Measurements from ENCODE around the gene CD22.
"Not testable (repeated sequence)": the region's sequence is repeated elsewhere in the genome, so short reads cannot be mapped to it uniquely, and the experiment has no call there.

CD22 gene

DNA sequence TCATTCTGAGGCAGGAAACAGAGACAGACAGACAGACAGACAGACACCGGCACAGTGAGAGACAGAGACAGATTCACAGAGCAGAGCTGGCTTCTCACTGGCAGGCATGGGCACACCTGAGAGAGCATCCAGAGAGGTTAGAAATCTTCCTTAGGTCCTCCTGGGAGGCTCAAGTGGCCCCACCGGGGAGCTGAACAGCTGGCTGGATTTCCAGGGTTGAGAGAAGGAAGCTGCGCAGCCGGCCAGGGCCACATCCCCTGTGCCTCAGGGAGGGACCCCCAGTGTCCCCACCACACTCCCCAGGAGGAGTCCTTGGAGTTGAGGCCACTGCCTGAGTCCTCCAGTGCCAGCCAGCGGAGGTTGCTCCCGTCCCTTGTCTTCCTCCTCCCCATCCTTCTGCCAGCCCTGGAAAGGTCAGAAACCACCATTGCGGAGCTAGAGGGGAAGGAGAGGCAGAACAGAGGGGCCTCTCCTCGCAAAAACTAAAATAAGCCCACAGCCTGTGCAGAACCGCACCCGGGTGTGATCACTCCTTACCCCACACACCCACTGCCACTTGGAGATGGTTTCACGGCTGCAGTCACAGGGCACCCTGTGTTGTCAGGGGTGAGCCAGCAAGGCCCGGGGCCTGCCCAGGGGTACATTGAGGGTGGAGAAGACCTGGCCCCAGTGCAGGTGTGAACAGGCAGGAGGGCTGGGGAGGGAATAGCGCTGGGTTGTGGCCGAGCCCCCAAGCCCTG lies 33.4 kb downstream of the CD22 start:
- no peak for DNase-seq

DNA sequence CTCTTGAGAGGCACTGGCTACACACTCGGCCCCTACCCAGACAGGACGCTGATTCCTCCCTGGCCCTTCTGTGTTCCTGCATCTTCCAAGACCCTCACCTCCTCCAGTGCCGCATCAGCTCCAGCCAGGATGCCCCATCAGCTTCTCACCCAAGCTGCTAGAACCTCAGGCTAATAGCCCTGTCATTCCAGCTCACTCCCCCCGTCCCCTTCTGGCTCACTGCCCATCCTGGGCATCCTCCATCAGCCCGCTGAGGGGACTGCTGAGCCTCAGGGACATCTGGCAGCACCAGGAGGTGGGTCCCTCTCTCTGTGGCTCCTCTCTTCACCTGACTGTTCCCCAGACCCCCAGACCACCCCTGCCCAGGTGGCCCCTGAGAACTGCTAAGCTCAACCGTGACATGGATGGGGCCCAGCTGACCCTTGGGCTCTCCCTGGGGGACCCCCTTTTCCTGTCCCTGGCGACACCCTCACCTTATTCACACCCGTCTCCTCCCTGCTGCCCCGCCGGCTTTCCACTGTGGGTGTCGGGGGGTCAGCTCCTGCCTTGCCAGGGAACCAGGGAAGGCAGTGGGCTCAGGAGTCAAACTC lies 34.1 kb downstream of the CD22 start:
- no peak for DNase-seq

DNA sequence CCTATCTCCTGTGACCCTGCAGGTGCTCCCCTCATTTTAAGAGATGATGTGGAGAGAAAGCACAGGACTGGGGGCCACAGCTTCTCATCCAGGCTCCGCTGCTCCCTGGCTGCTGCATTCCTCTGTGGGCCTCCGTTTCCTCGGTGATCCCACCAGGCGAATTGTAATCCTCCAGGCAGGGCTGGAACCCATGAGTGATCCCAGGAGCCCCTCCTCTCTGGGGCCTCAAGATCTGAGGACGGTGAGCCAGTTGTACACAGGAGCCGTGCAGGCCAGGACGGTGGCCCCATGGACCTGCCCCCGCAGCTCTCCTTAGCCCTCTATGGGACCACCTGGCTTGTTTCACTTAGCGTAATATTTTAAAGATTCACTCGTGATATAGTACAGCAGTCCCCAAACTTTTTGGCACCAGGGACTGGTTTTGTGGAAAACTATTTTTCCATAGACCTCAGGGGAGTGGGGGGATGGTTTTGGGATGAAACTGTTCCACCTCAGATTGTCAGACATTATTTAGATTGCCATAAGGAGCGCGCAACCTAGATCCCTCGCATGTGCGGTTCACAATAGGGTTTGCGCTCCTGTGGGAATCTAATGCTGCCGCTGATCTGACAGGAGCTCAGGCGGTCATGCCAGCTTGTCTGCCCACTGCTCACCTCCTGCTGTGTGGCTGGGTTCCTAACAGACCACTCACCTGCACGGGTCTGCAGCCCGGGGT lies 34.9 kb downstream of the CD22 start:
- no peak for DNase-seq

DNA sequence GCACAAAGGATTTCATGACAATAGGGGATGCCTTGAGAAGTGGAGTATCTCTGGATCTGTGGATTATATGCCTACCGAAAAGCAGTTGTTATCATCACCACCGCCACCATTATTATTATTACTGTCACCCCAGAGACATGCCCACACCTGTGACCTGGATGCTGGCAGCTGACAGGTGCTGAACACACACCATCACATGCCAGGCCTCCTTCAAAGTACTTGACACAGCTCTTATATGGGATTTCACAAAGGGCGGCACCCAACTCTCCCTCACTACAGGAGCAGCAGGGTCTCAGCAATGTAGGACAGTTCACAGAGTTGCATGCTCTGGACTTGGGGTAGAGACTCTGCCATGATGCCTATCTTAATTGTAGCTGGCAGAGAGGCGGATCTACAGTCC lies 36.3 kb downstream of the CD22 start:
- DNase-seq: no peak

DNA sequence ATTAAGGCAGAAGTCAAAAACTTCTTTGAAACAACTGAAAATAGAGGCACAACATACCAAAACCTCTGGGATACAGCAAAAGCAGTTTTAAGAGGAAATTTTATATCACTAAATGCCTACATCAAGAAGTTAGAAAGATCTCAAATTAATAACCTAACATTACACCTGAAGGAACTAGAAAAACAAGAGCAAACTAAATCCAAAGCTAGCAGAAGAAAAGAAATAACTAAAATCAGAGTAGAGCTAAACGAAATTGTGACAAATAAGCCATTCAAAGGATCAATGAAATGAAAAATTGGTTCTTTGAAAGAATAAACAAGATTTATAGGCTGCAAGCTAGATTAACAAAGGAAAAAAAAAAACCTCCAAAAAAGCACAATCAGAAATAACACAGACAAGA lies 39.4 kb downstream of the CD22 start:
- DNase-seq: no peak

DNA sequence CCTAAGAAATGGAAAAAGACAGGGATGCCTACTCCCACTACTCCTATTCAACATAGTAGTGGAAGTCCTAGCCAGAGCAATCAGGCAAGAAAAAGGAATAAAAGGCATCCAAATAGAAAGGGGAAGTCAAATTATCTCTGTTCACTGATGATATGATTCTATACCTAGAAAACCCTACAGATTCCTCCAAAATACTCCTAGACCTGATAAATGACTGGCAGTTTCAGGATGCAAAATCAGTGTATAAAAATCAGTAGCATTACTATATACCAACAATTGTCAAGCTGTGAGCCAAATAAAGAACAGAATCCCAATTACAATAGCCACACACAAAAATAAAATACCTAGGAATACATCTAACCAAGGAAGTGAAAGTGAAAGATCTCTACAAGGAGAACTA lies 40.5 kb downstream of the CD22 start:
- no peak for DNase-seq

DNA sequence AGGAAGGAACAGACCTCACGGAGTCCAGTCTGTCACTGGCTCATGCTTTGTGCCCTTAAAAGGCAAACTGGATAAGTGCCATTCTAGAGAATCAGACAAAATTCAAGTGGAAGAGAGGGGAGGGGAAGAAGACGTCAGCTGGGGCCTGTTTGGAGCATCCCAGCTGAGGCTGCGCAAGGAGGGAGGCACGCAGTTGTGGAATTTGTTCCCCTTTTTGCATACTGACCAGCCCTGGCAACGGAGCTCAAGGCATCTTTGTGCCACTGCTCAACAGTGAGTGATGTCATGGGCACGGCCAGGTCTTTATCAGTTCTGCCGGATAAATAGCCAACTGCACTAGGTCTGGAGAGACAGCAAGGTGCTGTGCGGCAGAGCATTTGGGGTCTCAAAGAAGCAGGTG lies 41.7 kb downstream of the CD22 start, which contains the start of gene GPR42:
GPR42 (plus strand) TSS at position 347 of the 400 bp plus-strand sequence. CDS start 292 bp downstream, outside the sequence.
- DNase-seq: no peak

DNA sequence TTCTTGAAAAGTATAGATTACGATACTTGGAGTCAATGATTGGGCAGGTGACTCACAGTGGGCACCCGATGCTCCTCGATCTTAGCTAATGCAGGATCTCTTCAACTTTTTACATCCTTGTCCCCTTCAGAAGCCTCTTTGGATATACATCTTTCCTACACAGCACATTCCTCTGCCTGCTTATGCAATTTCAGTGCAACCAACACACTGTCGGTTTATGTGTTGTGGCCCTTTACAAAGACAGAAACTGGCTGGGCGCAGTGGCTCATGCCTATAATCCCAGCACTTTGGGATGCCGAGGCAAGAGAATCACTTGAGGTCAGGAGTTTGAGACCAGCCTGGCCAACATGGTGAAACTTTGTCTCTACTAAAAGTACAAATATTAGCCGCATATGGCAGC lies 44.5 kb downstream of the CD22 start:
- DNase-seq: no peak

DNA sequence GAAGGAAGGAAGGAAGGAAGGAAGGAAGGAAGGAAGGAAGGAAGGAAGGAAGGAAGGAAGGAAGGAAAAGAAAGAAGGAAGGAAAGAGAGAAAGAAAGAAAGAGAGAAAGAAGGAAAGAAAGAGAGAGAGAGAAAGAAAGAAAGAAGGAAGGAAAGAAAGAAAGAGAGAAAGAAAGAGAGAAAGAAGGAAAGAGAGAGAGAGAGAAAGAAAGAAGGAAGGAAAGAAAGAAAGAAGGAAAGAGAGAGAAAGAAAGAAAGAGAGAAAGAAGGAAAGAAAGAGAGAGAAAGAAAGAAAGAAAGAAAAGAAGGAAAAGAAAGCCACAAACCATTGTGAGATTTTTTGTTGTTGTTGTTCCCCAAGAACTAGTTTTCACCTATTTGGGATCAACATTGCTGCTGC lies 45.0 kb downstream of the CD22 start:
- not testable (repeated sequence) for DNase-seq

DNA sequence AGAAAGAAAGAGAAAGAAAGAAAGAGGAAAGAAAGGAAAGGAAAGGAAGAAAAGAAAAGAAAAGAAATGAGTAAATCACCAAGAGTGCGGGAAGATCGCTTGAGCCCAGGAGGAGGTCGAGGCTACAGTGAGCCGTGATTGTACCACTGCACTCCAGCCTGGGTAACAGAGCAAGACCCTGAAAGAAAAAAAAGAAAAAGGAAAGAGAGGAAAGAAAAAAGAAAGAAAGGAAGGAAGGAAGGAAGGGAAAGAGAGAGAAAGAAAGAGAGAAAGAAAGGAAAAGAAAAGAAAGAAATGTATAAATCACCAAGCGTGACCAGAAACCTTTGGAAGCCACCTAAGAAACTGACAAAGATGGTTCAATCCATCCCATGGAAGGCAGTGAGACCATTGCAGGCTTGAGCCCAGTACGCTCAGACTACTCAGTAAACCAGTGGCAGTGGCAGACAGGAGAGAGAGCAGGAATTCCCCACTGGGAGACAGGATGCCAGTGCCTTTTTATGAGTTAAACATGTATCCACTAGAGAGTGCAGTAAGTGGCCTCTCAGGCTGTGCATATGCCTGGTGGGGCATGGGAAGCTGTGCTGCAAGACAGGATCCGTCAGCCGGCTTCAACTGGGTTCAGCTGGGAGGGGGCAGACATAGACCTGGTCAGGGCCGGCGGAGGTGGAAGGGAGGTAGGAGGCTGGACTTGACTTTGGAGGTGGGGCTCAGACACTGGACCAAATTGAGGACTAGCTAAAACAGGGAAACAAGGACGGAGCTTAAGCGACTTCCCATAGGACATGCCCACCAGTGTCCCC lies 46.7 kb downstream of the CD22 start:
- DNase-seq: no peak

DNA sequence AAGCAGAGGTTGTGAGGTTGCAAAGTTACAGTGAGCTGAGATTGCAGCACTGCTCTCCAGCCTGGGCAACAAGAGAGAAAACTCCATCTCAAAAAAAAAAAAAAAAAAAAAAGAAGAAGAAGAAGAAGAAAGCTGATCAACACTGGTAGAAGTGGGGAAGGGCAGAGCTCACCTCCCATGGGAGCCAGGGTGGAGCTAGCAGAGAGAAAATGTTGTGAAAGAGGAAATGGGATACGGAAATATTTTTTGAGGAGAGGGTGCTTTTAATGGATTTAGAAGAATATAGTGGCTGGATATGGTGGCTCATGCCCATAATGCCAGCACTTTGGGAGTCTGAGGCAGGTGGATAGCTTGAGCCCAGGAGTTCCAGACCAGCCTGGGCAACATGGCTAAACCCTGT lies 48.7 kb downstream of the CD22 start:
- no peak for DNase-seq

DNA sequence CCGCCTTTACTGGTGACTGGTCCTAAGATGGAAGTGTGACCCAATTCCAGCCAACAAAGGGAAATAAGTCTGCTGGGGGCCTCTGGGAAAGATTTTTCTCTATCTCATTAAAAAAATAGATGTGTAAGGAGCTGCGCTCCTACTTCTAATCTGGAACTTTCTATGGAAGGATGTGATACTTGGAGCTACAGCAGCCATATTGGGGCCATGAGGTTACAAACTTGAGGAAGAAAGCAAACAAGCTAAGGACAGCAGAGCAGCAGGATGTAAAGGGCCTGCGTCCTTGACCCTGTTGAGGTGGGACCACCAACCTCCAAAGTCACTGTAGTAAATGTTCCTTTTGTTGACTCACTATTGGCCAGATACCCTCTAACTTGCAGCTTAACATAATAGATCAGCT lies 49.4 kb downstream of the CD22 start:
- no peak for DNase-seq

DNA sequence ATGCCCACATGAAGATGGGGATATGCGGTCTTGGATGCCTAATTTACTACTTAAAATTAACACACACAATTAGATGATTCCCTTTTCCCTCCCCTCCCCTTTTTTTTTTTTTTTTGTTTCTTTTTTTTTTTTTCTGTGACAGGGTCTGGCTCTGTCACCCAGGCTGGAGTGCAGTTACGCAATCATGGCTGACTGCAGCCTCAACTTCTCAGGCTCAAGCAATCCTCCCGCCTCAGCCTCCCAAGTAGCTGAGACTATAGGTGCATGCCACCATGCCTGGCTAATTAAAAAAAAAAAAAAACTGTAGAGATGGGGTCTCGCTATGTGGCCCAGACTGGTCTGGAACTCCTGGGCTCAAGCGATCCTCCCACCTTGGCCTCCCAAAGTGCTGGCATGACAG lies 50.6 kb downstream of the CD22 start:
- not testable (repeated sequence) for DNase-seq

DNA sequence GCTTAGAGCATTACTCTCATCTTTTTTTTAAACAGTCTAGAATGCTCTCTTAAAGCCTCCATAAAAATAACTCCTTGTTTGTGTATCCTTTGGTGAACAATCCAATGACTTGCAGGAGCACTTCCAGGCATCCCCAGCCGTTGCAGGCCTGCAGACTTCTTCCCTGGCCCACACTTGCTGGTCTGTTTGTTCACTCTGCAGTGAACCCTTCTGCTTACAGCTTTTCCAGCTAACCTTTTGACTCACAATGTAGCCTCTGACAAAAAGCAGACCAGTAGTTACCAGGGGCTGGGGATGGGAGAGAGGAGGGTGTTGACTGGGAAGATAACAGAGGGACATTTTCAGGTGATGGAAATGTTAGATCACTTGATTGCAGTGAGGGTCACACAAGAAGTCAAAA lies 51.0 kb downstream of the CD22 start:
- DNase-seq: no peak

DNA sequence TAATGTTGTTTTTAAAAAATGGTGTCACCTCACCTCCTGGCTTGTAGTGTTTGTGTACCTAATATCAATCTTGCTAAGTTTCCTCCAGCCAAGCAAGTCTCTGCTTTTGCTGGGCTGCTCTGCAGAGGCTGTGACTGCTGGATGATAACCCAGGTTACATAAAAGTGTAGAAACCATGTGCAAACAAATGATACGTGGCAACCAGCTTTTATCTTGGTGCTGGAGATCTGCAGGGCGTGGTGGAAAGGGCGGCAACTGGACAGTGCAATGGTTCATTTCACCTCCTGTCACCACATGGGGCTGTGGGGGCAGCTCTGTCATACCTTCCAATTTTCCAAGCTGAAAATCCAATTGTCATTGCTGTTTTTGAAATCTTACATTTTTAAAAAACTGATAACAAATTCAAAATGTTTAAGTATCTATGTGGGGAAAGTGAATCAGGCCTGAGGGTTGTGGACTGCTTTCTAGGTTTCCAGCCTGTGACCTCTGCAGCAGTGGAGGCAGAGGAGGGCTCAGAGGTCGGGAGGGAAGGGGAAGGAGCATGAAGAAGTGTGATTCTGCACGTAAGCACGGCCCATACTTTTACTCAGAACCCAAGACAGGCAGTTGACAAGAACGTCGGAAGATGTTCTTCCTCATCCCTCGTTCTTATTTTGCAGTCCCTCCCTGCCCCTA lies 51.6 kb downstream of the CD22 start:
- DNase-seq: no peak

DNA sequence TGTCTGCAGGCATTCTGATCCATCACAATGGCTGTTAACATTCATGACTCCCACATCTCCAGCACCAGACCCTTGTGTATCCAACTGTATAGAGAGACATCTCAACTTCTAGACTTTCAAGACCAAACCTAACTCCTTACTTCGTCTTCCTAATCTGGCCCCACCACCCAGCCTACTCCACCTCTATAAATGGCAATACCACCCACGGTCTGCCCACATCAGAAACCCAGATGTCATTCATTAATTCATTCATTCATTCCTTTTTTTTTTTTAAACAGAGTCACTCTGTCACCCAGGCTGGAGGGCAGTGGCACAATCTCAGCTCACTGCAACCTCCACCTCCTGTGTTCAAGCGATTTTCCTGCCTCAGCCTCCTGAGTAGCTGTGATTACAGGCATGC lies 52.3 kb downstream of the CD22 start:
- DNase-seq: no peak

DNA sequence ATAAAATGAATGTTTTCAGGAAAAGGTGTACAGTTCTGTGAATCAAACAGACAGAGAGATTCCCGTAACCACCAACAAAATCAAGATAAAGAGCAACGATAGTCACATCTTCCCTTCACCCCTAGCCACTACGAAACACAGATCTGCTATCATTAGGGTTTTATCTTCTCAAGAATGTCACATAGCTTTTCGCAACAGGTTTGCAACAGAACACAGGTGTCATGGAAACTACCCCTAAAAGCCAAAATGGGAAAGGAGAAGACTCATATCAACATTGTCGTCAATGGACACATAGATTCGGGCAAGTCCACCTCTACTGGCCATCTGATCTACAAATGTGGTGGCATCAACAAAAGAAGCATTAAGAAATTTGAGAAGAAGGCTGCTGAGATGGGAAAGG lies 52.9 kb downstream of the CD22 start:
- DNase-seq: no peak

DNA sequence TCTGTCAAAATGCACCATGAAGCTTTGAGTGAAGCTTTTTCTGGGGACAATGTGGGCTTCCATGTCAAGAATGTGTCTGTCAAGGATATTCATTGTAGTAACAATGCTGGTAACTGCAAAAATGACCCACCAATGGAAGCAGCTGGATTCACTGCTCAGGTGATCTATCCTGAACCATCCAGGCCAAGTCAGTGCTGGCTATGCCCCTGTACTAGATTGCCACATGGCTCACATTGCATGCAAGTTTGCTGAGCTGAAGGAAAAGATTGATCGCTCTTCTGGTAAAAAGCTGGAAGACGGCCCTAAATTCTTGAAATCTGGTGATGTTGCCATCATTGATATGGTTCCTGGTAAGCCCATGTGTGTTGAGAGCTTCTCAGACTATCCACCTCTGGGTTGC lies 54.5 kb downstream of the CD22 start:
- DNase-seq: no peak

DNA sequence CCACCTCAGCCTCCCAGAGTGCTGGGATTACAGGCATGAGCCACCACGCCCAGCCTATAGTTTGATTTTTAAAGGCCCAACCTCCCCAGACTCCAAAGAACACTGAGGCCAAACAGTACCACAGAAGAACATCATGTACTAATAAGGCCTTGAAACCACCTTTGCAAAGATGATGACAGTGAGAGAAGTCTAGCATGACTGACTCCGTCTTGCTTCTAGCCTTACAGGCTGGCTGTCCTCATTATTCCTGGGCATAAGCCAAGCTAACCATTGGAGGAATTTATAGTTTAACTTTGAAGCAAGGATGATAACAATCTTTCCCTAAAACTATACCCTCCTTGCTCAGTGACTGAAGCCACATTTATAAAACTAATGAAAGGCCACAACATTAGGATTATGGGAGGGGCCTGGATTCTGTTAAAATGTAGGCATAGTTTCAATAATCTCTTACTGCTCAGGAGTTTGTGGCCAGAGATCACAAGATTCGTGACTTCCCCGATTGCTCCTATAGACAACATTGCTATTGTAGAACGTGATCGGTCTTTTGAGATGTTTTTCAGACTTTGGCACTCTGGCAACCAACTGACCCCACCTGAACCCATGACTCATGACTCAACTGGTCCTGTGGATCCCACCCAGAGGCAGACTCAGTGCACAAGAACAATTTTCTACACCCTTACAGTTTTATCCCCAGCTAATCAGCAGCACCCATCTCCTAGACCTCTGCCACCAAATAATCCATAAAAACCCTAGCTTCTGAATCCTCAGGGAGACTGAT lies 59.5 kb downstream of the CD22 start:
- DNase-seq: no peak

DNA sequence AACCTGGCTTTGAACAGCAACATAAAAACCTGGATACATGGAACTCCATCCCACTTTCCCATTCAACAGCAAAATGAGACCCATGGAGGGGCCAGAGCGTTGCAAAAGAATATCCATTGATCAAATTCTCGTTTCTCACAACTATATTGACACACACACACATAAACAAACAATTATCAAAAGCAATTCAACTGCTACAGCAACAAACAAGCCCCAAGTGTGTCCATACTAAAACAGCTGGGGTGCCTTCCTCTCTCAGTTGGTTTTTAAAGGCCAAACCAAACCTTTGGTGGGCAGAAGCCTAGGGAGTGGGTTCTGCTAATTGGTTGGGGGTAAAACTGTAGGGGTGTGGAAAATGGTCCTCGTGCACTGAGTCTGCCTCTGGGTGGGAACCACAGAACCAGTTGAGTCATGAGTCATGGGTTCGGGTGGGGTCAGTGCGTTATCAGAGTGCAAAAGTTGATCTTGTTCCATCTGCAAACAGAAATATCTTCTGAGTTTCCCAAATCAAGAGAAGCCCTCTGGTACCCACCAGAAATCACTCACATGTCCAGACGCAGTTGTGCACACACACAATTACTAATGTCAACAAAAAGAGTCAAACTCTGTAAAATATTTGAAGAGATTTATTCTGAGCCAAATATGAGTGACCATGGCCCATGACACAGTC lies 60.3 kb downstream of the CD22 start:
- no peak for DNase-seq
